H1 (cell line): ENCODE results near the gene TGM1. TPM values are rescaled to one million over a fixed set of nuclear protein-coding genes. Genes with fewer than 3 reads are reported as not detected.
A peak's percentile ranks its signal among the peaks of the same experiment; 100 is the strongest.

Experiments
- CTCF ChIA-PET: fragments of 300-600 bp; sonication (Branson Sonifier 250); formaldehyde crosslinking; loops from one replicate; lab custom pipeline; 2021; ENCODE audit not compliant: partially characterized antibody; lab: Charles Lee
- POLR2A ChIA-PET: fragments of 300-600 bp; sonication (Branson Sonifier 250); formaldehyde crosslinking; loops from one replicate; lab custom pipeline; 2021; ENCODE audit warnings: inconsistent platforms; ENCODE audit not compliant: partially characterized antibody; lab: Charles Lee
- DNase-seq, 2 experiments: peaks; one replicate each; pipeline versions ENCODE4 v3.0.0 to v3.0.0-alpha.2; 2010 to 2022; ENCODE audit warnings: low spot score in 2 of 2, low read depth in 1 of 2, mixed read lengths in 1 of 2
- FAIRE-seq: peaks from 2 replicates; lab custom pipeline; 2011; peaks lifted over from hg19 to GRCh38; lab: Jason Lieb, UNC
- H2AFZ ChIP-seq: 2 replicates; pipeline ENCODE4 v1.8.1; 2012; ENCODE audit warnings: low read length, inconsistent platforms
- H2AK5ac ChIP-seq: 2 replicates; pipeline ENCODE4 v1.6.1; 2013; ENCODE audit warnings: low read depth, low read length
- H2BK120ac ChIP-seq: replicated peaks from 2 replicates; pipeline ENCODE3; 2013; ENCODE audit warnings: low read depth, low read length, inconsistent platforms
- H2BK12ac ChIP-seq: 2 replicates; pipeline ENCODE4 v1.6.1; 2013; ENCODE audit warnings: low read depth, low read length
- H2BK15ac ChIP-seq: 2 replicates; pipeline ENCODE4 v1.6.1; 2013; ENCODE audit warnings: low read length
- H2BK20ac ChIP-seq: 2 replicates; pipeline ENCODE4 v1.6.1; 2013; ENCODE audit warnings: low read length
- H2BK5ac ChIP-seq: 2 replicates; pipeline ENCODE4 v1.6.1; 2013; ENCODE audit warnings: low read depth, low read length
- H3K14ac ChIP-seq: 2 replicates; pipeline ENCODE4 v1.6.1; 2013; ENCODE audit warnings: inconsistent platforms; ENCODE audit not compliant: insufficient read length
- H3K18ac ChIP-seq: 2 replicates; pipeline ENCODE4 v1.6.1; 2013; ENCODE audit warnings: low read length; ENCODE audit errors: extremely low read depth
- H3K23ac ChIP-seq: 2 replicates; pipeline ENCODE4 v1.6.1; 2013; ENCODE audit warnings: inconsistent platforms; ENCODE audit not compliant: insufficient read length
- H3K23me2 ChIP-seq: 2 replicates; pipeline ENCODE4 v1.6.1; 2013; ENCODE audit warnings: low read depth, low read length
- H3K27ac ChIP-seq: 2 replicates; pipeline ENCODE4 v1.6.1; 2011; ENCODE audit warnings: low read depth, low read length, inconsistent platforms
- H3K27me3 ChIP-seq, 4 experiments: replicated peaks in 1 of 4; 1 replicate in 1 of 4; 2 replicates in 3 of 4; pipeline versions ENCODE4 v1.6.1 to v1.8.1; 2011 to 2013; ENCODE audit warnings: low read length in 3 of 4, mild to moderate bottlenecking in 3 of 4, inconsistent platforms in 2 of 4, mixed read lengths in 2 of 4, moderate library complexity in 1 of 4; ENCODE audit not compliant: control insufficient read depth in 3 of 4, insufficient read depth in 3 of 4; ENCODE audit errors: extremely low read depth in 1 of 4
- H3K36me3 ChIP-seq, 4 experiments: 2 replicates each; pipeline versions ENCODE4 v1.6.1 to v1.8.1; 2011 to 2013; ENCODE audit warnings: mild to moderate bottlenecking in 4 of 4, low read length in 3 of 4, moderate library complexity in 2 of 4, control low read depth in 1 of 4, inconsistent platforms in 1 of 4; ENCODE audit not compliant: insufficient read depth in 4 of 4, control insufficient read depth in 2 of 4
- H3K4ac ChIP-seq: replicated peaks from 2 replicates; pipeline ENCODE3; 2013; ENCODE audit warnings: low read length, low read depth, mixed read lengths, inconsistent platforms; ENCODE audit not compliant: insufficient read length
- H3K4me1 ChIP-seq, 4 experiments: replicated peaks in 1 of 4; 1 replicate in 1 of 4; 2 replicates in 3 of 4; pipeline versions ENCODE4 v1.6.1 to v1.8.1; 2011 to 2013; ENCODE audit warnings: low read length in 3 of 4, inconsistent platforms in 2 of 4, mixed read lengths in 1 of 4; ENCODE audit not compliant: insufficient read depth in 4 of 4, control insufficient read depth in 3 of 4
- H3K4me2 ChIP-seq, 2 experiments: 2 replicates each; pipeline versions ENCODE4 v1.6.1 to v1.8.1; 2011 to 2013; ENCODE audit warnings: low read depth in 2 of 2, low read length in 2 of 2, control low read depth in 1 of 2, inconsistent platforms in 1 of 2, mild to moderate bottlenecking in 1 of 2; ENCODE audit not compliant: insufficient read depth in 1 of 2
- H3K4me3 ChIP-seq, 4 experiments: fragments of 200-600, 300-600 bp in 1 of 4; sonication (generic), shearing (Covaris generic), sonication (Bioruptor Twin) in 1 of 4; 2 replicates each; pipeline versions ENCODE4 v1.5.1 to v1.8.1; 2011 to 2016; ENCODE audit warnings: low read length in 4 of 4, low read depth in 3 of 4, control low read depth in 2 of 4, inconsistent platforms in 2 of 4, mild to moderate bottlenecking in 2 of 4, mixed read lengths in 1 of 4, moderate library complexity in 1 of 4; ENCODE audit not compliant: insufficient read depth in 2 of 4; ENCODE audit errors: extremely low read depth in 1 of 4
- H3K56ac ChIP-seq: replicated peaks from 2 replicates; pipeline ENCODE3; 2013; ENCODE audit warnings: low read depth, mild to moderate bottlenecking, mixed read lengths, low read length, inconsistent platforms; ENCODE audit not compliant: insufficient read length
- H3K79me1 ChIP-seq: 2 replicates; pipeline ENCODE4 v1.6.1; 2013; ENCODE audit warnings: low read depth, low read length, control low read depth
- H3K79me2 ChIP-seq, 2 experiments: 2 replicates each; pipeline versions ENCODE4 v1.6.1 to v1.8.1; 2012 to 2013; ENCODE audit warnings: low read length in 2 of 2, mild to moderate bottlenecking in 2 of 2, inconsistent platforms in 1 of 2; ENCODE audit not compliant: insufficient read depth in 2 of 2, control insufficient read depth in 1 of 2
- H3K9ac ChIP-seq, 4 experiments: replicated peaks in 1 of 4; 1 replicate in 1 of 4; 2 replicates in 3 of 4; pipeline versions ENCODE4 v1.6.1 to v1.8.1; 2011 to 2013; ENCODE audit warnings: low read depth in 3 of 4, low read length in 3 of 4, control low read depth in 2 of 4, mild to moderate bottlenecking in 2 of 4, moderate library complexity in 2 of 4, inconsistent platforms in 1 of 4; ENCODE audit errors: extremely low read depth in 1 of 4
- H3K9me3 ChIP-seq, 2 experiments: 2 replicates each; pipeline versions ENCODE4 v1.6.1 to v1.8.1; 2012 to 2013; ENCODE audit warnings: mild to moderate bottlenecking in 2 of 2, moderate library complexity in 2 of 2, control low read depth in 1 of 2, inconsistent platforms in 1 of 2, low read depth in 1 of 2, low read length in 1 of 2, mixed read lengths in 1 of 2; ENCODE audit not compliant: insufficient read depth in 2 of 2
- H4K20me1 ChIP-seq, 2 experiments: replicated peaks in 1 of 2; 2 replicates each; pipeline versions ENCODE3 to v1.8.1; 2011 to 2013; ENCODE audit warnings: inconsistent platforms in 2 of 2, low read length in 2 of 2, mild to moderate bottlenecking in 1 of 2; ENCODE audit not compliant: insufficient read depth in 2 of 2, control insufficient read depth in 1 of 2
- H4K5ac ChIP-seq: 2 replicates; pipeline ENCODE4 v1.6.1; 2013; ENCODE audit warnings: low read length, low read depth, mixed read lengths, inconsistent platforms; ENCODE audit not compliant: insufficient read length
- H4K8ac ChIP-seq: 2 replicates; pipeline ENCODE4 v1.8.0; 2013; ENCODE audit warnings: mild to moderate bottlenecking, moderate library complexity, low read length, inconsistent platforms; ENCODE audit not compliant: insufficient read depth; ENCODE audit errors: extremely low read depth
- H4K91ac ChIP-seq: replicated peaks from 2 replicates; pipeline ENCODE3; 2013; ENCODE audit warnings: low read length, mixed read lengths, inconsistent platforms; ENCODE audit not compliant: insufficient read length
- CBX8 ChIP-seq: fragments of 300-800, 300-1000 bp; sonication (generic); IDR thresholded peaks from 2 replicates; pipeline ENCODE4 v1.7.1; 2016; ENCODE audit warnings: low read depth, low read length, borderline replicate concordance
- CEBPB ChIP-seq: IDR thresholded peaks from 2 replicates; pipeline ENCODE4 v1.6.1; 2012; ENCODE audit warnings: low read depth, low read length
- GABPA ChIP-seq: IDR thresholded peaks from 2 replicates; pipeline ENCODE4 v1.6.1; 2011; ENCODE audit warnings: mild to moderate bottlenecking, low read length, moderate library complexity, borderline replicate concordance; ENCODE audit not compliant: insufficient read depth
- HDAC2 ChIP-seq, 2 experiments: fragments of 300-600 bp in 1 of 2; sonication (generic) in 1 of 2; IDR thresholded peaks; 2 replicates each; pipeline ENCODE4 v1.6.1; 2011 to 2012; ENCODE audit warnings: low read depth in 2 of 2, low read length in 2 of 2, mild to moderate bottlenecking in 2 of 2, moderate library complexity in 2 of 2, borderline replicate concordance in 1 of 2, inconsistent platforms in 1 of 2
- POLR2A ChIP-seq, 2 experiments: IDR thresholded peaks; 1 replicate in 1 of 2; 2 replicates in 1 of 2; pipeline ENCODE4 v1.6.1; 2011; ENCODE audit warnings: low read depth in 2 of 2, low read length in 2 of 2, mild to moderate bottlenecking in 2 of 2; ENCODE audit errors: control extremely low read depth in 1 of 2
- POU5F1 ChIP-seq: IDR thresholded peaks from 2 replicates; pipeline ENCODE4 v1.6.1; 2011; ENCODE audit warnings: low read depth, mild to moderate bottlenecking, low read length, moderate library complexity
- RFX5 ChIP-seq: IDR thresholded peaks from 2 replicates; pipeline ENCODE4 v1.6.1; 2011; ENCODE audit warnings: low read depth, low read length, improper control_type of control experiment, borderline replicate concordance
- SAP30 ChIP-seq: fragments of 300-600 bp; sonication (generic); IDR thresholded peaks from 2 replicates; pipeline ENCODE4 v1.7.1; 2012; ENCODE audit warnings: low read length, moderate library complexity, mild to moderate bottlenecking, inconsistent platforms; ENCODE audit not compliant: insufficient read depth, insufficient replicate concordance
- SP2 ChIP-seq: IDR thresholded peaks from 2 replicates; pipeline ENCODE4 v1.6.1; 2012; ENCODE audit warnings: mild to moderate bottlenecking, low read length, inconsistent platforms
- SRF ChIP-seq: IDR thresholded peaks from 2 replicates; pipeline ENCODE4 v1.6.1; 2011; ENCODE audit warnings: mild to moderate bottlenecking, low read depth, low read length, moderate library complexity
- WGBS, 2 experiments: shearing (Covaris generic) in 1 of 2; methylation state at CpG; one replicate each; pipeline versions ENCODE4 v1.1.6 to v1.1.7; 2013 to 2015; ENCODE audit warnings: low lambda C conversion rate in 2 of 2, mixed read lengths in 2 of 2, inconsistent platforms in 1 of 2, low coverage in 1 of 2, missing lambda C conversion rate in 1 of 2; ENCODE audit not compliant: insufficient replicate concordance in 2 of 2, insufficient coverage in 1 of 2, insufficient read length in 1 of 2; ENCODE audit errors: extremely low coverage in 1 of 2, missing lambda C conversion rate in 1 of 2; 5-methylcytosine and 5-hydroxymethylcytosine counted together
- polyA plus RNA-seq, 7 experiments: library from polyadenylated mRNA; depleted of rRNA in 3 of 7; stranded (reverse) in 5 of 7; unstranded in 2 of 7; fragments of >200 nt in 5 of 7; fragments of 200-250 nt in 2 of 7; gene quantifications; 1 replicate in 5 of 7; 2 replicates in 1 of 7; 4 replicates in 1 of 7; pipeline versions ENCODE4 v1.2.1 to v1.2.3, GENCODE V29; 2011 to 2013; ENCODE audit warnings: missing spikeins in 2 of 7, mixed read lengths in 2 of 7
- total RNA-seq: library from RNA; stranded (reverse); fragmentation: NEBNext Ultra II Directional; extraction: Animal tissue kit (Norgen Biotek cat#: 25700); gene quantifications from 2 replicates; pipeline ENCODE4 v1.2.1, GENCODE V29; 2021

Gene TGM1
- total and polyA plus RNA-seq, 2 of the 8 experiments (the other 6 are each of a cell fraction or from before 2014, with no cell fraction given) = 1.8 to 2.2 TPM

DNA sequence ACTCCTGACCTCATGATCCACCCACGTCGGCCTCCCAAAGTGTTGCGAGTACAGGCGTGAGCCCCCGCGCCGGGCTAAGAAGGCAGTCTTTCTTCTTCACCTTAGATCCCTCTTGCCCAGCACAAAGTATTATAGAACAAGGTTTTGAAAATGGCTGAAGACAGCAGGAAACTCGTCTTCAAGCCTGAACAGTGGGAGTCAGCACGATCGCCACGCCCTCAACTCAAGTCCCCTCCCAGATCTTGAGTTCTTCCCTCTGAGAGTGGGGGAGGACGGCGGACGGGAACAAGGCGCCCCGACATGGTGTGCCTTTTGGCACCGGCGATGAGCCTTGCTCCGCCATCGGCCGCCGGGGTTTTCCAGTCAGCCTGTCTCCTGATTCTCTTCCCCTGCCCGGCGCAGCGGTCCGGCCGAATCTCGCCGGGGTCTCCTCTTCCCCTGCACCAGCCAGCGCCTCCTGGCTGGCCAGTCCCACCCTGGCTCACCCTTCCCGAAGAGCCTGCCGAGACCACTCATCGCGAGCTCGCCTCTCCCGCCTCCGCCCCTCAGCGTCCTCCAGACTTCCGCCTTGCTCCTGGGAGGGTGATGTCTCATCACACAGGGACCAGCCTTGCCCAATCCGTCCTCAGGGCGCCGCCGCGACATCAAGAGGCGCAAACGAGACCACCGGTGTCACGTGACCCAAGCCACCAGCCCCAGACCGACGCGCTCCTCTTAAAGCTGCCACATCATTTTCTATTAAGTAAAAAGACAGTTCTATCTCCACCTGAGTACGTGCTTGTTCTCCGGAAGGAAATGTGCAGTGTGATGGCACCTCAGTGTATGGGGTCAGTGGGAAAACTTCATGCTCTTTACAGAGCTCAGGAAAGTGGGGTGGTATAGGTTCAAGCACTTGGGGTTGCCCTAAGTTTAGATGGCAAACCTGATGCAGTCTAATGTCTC, 49.8 kb downstream of the TGM1 start, which contains the start of gene CHMP4A:
CHMP4A (minus strand) TSS at position 565 of the 942 bp plus-strand sequence; CDS start at position 516, 49 bp downstream.
- FAIRE-seq (no peak), DNase-seq (peak; percentile 91 to 94)
- Histone ChIP-seq H3K4me3 (peak within 1 kb of the TSS; percentile 68 to 97 (median 92)), H3K18ac (peak within 1 kb of the TSS; percentile 83; the same call in 1 of the 2 replicates), H2BK20ac (no peak within 1 kb of the TSS), H3K27ac (peak within 1 kb of the TSS; percentile 99), H3K4ac (peak within 1 kb of the TSS; percentile 73), H4K20me1 (no peaks in the 10 kb centered on the region), H2BK120ac (no peak within 1 kb of the TSS), H3K9ac (peak within 1 kb of the TSS; percentile 91 to 98 (median 96)), H3K36me3 (peaks cover 12 to 26% (median 24%) of the 10 kb centered on the region in 4 experiments; a peak in 7 of 8 replicates), H3K14ac (no peak within 1 kb of the TSS), H3K56ac (peak within 1 kb of the TSS; percentile 56), H3K23me2 (peaks cover 8% of the 10 kb centered on the region), H3K27me3 (no peaks in the 10 kb centered on the region), H2BK12ac (no peak within 1 kb of the TSS), H2AFZ (0 out of 2 replicates have a peak within 1 kb of the TSS, but pooled peaks have one; percentile 72), H3K9me3 (no peaks in the 10 kb centered on the region), H4K5ac (peak within 1 kb of the TSS; percentile 74), H3K23ac (no peak within 1 kb of the TSS), H2BK15ac (no peak within 1 kb of the TSS), H4K8ac (peak within 1 kb of the TSS; percentile 97; the same call in 1 of the 2 replicates), H3K79me1 (no peaks in the 10 kb centered on the region), H2BK5ac (peak within 1 kb of the TSS; percentile 91), H3K79me2 (peaks cover 0 to 3% of the 10 kb centered on the region in 2 experiments; a peak in 1 of 4 replicates), H2AK5ac (0 out of 2 replicates have a peak within 1 kb of the TSS, but pooled peaks have one; percentile 5), H3K4me2 (peak within 1 kb of the TSS; percentile 80 to 90), H3K4me1 (peaks cover 0 to 5% (median 2%) of the 10 kb centered on the region in 4 experiments; a peak in 1 of 7 replicates), H4K91ac (no peak within 1 kb of the TSS)
- POLR2A ChIA-PET = interaction anchor here (0.6 to 11.1 kb wide), 31 partner anchors 9 to 217 kb away, joined by 3 to 119 read pairs (median 4); partner anchors contain the start of genes DHRS1, EMC9, GMPR2 and IPO4
- CTCF ChIA-PET = interaction anchor here (1.0 to 2.1 kb wide), 9 partner anchors 9 to 119 kb away, joined by 3 to 9 read pairs (median 4); partner anchors contain the start of genes IPO4 and PSME2
- 1% methylated on average over 50 of the region's 53 CpGs; no CpG with 5 or more reads in 1 of the 2 experiments for WGBS, 2 experiments
- no peak for TF ChIP-seq SAP30
- TF ChIP-seq RFX5 = no peak
- peak; percentile 98 for TF ChIP-seq POLR2A (IDR thresholded peaks at IDR 0.05; ENCODE audit: control extremely low read depth in 1 of 2, low read depth in 2 of 2, low read length in 2 of 2)
- TF ChIP-seq CEBPB = peak; percentile 63; the same call in 1 of the 2 replicates
- TF ChIP-seq SP2 = no peak
- no peak for TF ChIP-seq HDAC2 (IDR thresholded peaks at IDR 0.05; ENCODE audit: borderline replicate concordance in 1 of 2, low read depth in 2 of 2, low read length in 2 of 2)
- TF ChIP-seq SRF = peak; percentile 63
- TF ChIP-seq CBX8 = no peak
- no peak for TF ChIP-seq POU5F1
- no peak for TF ChIP-seq GABPA
